Mucosa of descending colon (tissue), 3 donors: ENCODE results near the gene NDP. TPM values are rescaled to one million over a fixed set of nuclear protein-coding genes. Genes with fewer than 3 reads are reported as not detected.

Experiments used
- ATAC-seq: fragments of 200-7000 bp; cut with Tn5 transposase; one replicate; pipeline ENCODE4 v1.9.1; 2020; ENCODE audit warnings: mild to moderate bottlenecking, moderate library complexity
- DNase-seq, 3 donors: peaks; one replicate each; pipeline ENCODE4 v3.0.0-alpha.2; 2020
- H3K36me3 ChIP-seq: fragments of 200-600 bp; one replicate; pipeline ENCODE4 v1.8.0; 2021; ENCODE audit warnings: low read depth, mild to moderate bottlenecking
- H3K4me1 ChIP-seq: fragments of 200-600 bp; one replicate; pipeline ENCODE4 v1.8.0; 2021; ENCODE audit warnings: low read depth, mild to moderate bottlenecking
- H3K4me3 ChIP-seq: fragments of 200-600 bp; one replicate; pipeline ENCODE4 v1.8.0; 2021; ENCODE audit warnings: mild to moderate bottlenecking
- H3K9me3 ChIP-seq: fragments of 200-600 bp; one replicate; pipeline ENCODE4 v1.8.0; 2021; ENCODE audit warnings: mild to moderate bottlenecking
- CTCF ChIP-seq: fragments of 200-600 bp; IDR thresholded peaks from one replicate; pipeline ENCODE4 v1.8.0; 2022; ENCODE audit warnings: antibody characterized with exemption, mild to moderate bottlenecking
- intact Hi-C, 2 donors: fragments of 100-400 bp; cut with DNase I in 1 of 2; cut with micrococcal nuclease in 1 of 2; formaldehyde crosslinking; loops; one replicate each; pipeline versions ENCODE4 v1.11.0 to v1.11.1; 2022; cut with DNase I, micrococcal nuclease
- total RNA-seq, 3 donors: library from RNA; stranded (reverse); fragmentation: NEBNext Ultra II Directional in 2 of 3; extraction: Animal tissue kit (Norgen Biotek cat#: 25700) in 2 of 3; gene quantifications; one replicate each; pipeline versions ENCODE4 v1.2.1 to v1.2.4, GENCODE V29; 2021 to 2023
- donor health status: DM: no; HTN: no; CAD: no; lungs with moderate emphysema.
- donor health status: DM: no; HTN: no; CAD: no.
- donor health status: DM: no; HTN: yes; CAD: no.

NDP gene
- total RNA-seq, 3 donors from 2014 or later: not detected

- Histone ChIP-seq H3K4me3 (no peak overlapping the region), H3K4me1 (peaks cover 4% of the 10 kb centered on the region), H3K9me3 (no peaks in the 10 kb centered on the region), H3K36me3 (no peaks in the 10 kb centered on the region)
- TF ChIP-seq CTCF: no peak
- ATAC-seq: no peak
- intact Hi-C loops: no loop called here
- DNase-seq: no peak
Observed at GRCh38 chrX:43971966-43972961, 926 bp downstream of the NDP start.

- H3K4me3 ChIP-seq: no peak overlapping the region
- intact Hi-C loops: no loop called here
- H3K9me3 ChIP-seq: no peaks in the 10 kb centered on the region
- peaks cover 4% of the 10 kb centered on the region for H3K4me1 ChIP-seq
- ATAC-seq: no peak
- no peak for TF ChIP-seq CTCF
- no peaks in the 10 kb centered on the region for H3K36me3 ChIP-seq
- DNase-seq: no peak
Observed at GRCh38 chrX:43970528-43970927, 2.7 kb downstream of the NDP start.

DNA sequence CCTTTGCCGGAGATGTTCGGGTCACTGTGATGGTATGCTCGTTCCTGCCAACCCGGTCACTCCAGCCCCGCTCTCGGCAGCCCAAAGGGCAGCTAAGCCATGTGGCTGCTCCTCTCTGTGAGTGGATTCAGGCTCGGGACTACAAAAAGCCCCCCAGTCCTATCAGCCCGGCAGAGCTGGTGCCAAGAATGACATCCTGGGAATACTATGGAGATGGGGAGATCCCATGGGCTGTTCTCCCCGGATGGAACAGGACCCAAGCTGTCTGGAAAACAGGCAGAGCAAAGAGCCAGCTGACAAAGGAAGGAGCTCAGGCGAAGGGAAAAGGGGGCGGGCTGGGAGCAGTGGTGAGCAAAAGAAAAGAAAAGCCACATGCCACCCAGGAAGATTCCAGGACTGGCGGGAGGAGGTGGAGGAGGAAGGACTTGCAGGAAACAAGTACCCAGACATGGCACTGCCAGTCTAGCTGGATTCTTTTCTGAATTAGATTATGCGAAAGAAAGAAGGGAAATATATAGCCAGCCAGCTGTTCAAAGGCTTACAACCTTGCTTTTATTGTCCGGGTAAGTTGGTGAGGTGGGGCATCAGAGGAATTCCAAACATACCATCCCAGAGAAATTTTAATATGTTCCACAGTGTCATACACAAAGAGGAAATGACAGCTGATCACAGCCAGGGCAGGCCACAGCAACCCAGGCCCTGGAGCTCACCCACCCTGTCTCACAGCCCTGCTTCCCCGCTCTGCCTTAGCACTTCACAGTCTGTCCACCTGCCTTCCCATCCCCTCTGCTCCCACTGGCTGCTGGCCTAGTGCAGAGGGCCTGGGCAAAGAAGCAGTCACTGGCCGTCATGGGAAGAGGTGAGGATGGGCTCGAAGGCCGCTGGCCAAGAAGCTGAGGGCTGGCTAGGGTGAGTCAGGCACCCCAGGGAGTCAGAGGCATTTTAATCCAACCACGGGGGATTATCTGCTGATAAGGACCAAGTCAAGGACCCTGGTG lies 3.4 kb downstream of the NDP start:
- DNase-seq (peak in 1 of 3 donors; percentile 41), ATAC-seq (peak; percentile 34)
- Histone ChIP-seq H3K4me1 (peaks cover 4% of the 10 kb centered on the region), H3K9me3 (no peaks in the 10 kb centered on the region), H3K4me3 (no peak overlapping the region), H3K36me3 (no peaks in the 10 kb centered on the region)
- intact Hi-C loops: no loop called here
- TF ChIP-seq CTCF: no peak

- no peak for TF ChIP-seq CTCF
- no peak for DNase-seq
- Histone ChIP-seq H3K4me3 (no peak overlapping the region), H3K36me3 (no peaks in the 10 kb centered on the region), H3K9me3 (no peaks in the 10 kb centered on the region), H3K4me1 (no peaks in the 10 kb centered on the region)
- intact Hi-C loops: no loop called here
- ATAC-seq: no peak
Observed at GRCh38 chrX:43968359-43968781, 4.8 kb downstream of the NDP start.

- intact Hi-C loops: no loop called here
- H3K4me3 ChIP-seq: no peak overlapping the region
- ATAC-seq (no peak), DNase-seq (no peak)
- H3K4me1 ChIP-seq: no peaks in the 10 kb centered on the region
- H3K9me3 ChIP-seq: no peaks in the 10 kb centered on the region
- no peak for TF ChIP-seq CTCF
- no peaks in the 10 kb centered on the region for H3K36me3 ChIP-seq
Observed at GRCh38 chrX:43964936-43965335, 8.3 kb downstream of the NDP start.
